GM12878 (cell line): ENCODE measurements around the gene SMOC1.

Source experiments
- POLR2A ChIP-seq: IDR thresholded peaks from 2 replicates; pipeline ENCODE4 v1.6.1; 2011; ENCODE audit warnings: low read depth, mild to moderate bottlenecking, low read length
- POLR2AphosphoS5 ChIP-seq: IDR thresholded peaks from 2 replicates; pipeline ENCODE4 v1.6.1; 2011; ENCODE audit warnings: mild to moderate bottlenecking, low read length, inconsistent platforms
- USF2 ChIP-seq: IDR thresholded peaks from 2 replicates; pipeline ENCODE4 v1.6.1; 2011; ENCODE audit warnings: low read depth, low read length, improper control_type of control experiment, borderline replicate concordance

- TF ChIP-seq USF2 (no peak), POLR2AphosphoS5 (no peak), POLR2A (no peak)
These were observed 199.1 kb downstream of the SMOC1 start for GRCh38 chr14:70078329-70078728.
